Suprapubic skin (tissue), 4 donors: ENCODE results near the gene EP400. TPM values are rescaled to one million over a fixed set of nuclear protein-coding genes. Genes with fewer than 3 reads are reported as not detected.
A peak's percentile ranks its signal among the peaks of the same experiment; 100 is the strongest.
"Not testable (repeated sequence)": the region's sequence is repeated elsewhere in the genome, so short reads cannot be mapped to it uniquely, and the experiment has no call there.

Experiments used
- DNase-seq, 2 donors: peaks; one replicate each; pipeline ENCODE4 v3.0.0-alpha.2; 2019; ENCODE audit warnings: low spot score in 2 of 2
- H3K27ac ChIP-seq: fragments of 200-600 bp; sonication (generic); one replicate; pipeline ENCODE4 v1.5.1; 2019
- H3K27me3 ChIP-seq: fragments of 200-600 bp; sonication (generic); one replicate; pipeline ENCODE4 v1.5.1; 2019
- H3K36me3 ChIP-seq: fragments of 200-600 bp; sonication (generic); one replicate; pipeline ENCODE4 v1.5.1; 2019
- H3K4me1 ChIP-seq: fragments of 200-600 bp; sonication (generic); one replicate; pipeline ENCODE4 v1.5.1; 2019
- H3K4me3 ChIP-seq: fragments of 200-600 bp; sonication (generic); one replicate; pipeline ENCODE4 v1.5.1; 2019; ENCODE audit warnings: mild to moderate bottlenecking
- H3K9me3 ChIP-seq: fragments of 200-600 bp; sonication (generic); one replicate; pipeline ENCODE4 v1.5.1; 2019
- CTCF ChIP-seq, 2 donors: fragments of 200-600 bp in 1 of 2; fragments of 450-650 bp in 1 of 2; sonication (generic) in 1 of 2; IDR thresholded peaks; one replicate each; pipeline ENCODE4 v1.5.1; 2016 to 2019; ENCODE audit warnings: antibody characterized with exemption in 2 of 2, mild to moderate bottlenecking in 1 of 2, moderate library complexity in 1 of 2
- EP300 ChIP-seq: sonication (generic); formaldehyde crosslinking; IDR thresholded peaks from one replicate; pipeline ENCODE4 v1.6.1; 2017; ENCODE audit warnings: antibody characterized with exemption
- POLR2A ChIP-seq, 2 donors: fragments of 450-650 bp; IDR thresholded peaks; one replicate each; pipeline ENCODE4 v1.6.1; 2017; ENCODE audit warnings: antibody characterized with exemption in 2 of 2, mild to moderate bottlenecking in 2 of 2, moderate library complexity in 2 of 2
- POLR2AphosphoS5 ChIP-seq, 3 donors: sonication (generic); formaldehyde crosslinking; IDR thresholded peaks; one replicate each; pipeline ENCODE4 v1.6.1; 2017; ENCODE audit warnings: antibody characterized with exemption in 3 of 3
- WGBS: methylation state at CpG from one replicate; pipeline ENCODE4 v1.1.5; 2018; 5-methylcytosine and 5-hydroxymethylcytosine counted together
- total RNA-seq, 4 donors: library from RNA; depleted of rRNA; stranded (reverse); fragments of >200 nt; gene quantifications; one replicate each; pipeline ENCODE4 v1.1.0, GENCODE V29; 2016

Gene EP400
- total RNA-seq, 4 donors from 2014 or later: 32.0 to 81.3 (median 40.1) TPM

GRCh38 chr12:132079200-132079599, 129.5 kb downstream of the EP400 start:
- DNase-seq: no peak
- peaks cover 41% of the 10 kb centered on the region for H3K36me3 ChIP-seq
- peaks cover 18% of the 10 kb centered on the region for H3K4me1 ChIP-seq
- H3K27me3 ChIP-seq: no peaks in the 10 kb centered on the region
- no peak for TF ChIP-seq EP300
- no peak for TF ChIP-seq CTCF (IDR thresholded peaks at IDR 0.05)
- TF ChIP-seq POLR2A (IDR thresholded peaks at IDR 0.05): no peak
- TF ChIP-seq POLR2AphosphoS5 (IDR thresholded peaks at IDR 0.05): no peak
- H3K27ac ChIP-seq: no peak overlapping the region
- no peaks in the 10 kb centered on the region for H3K9me3 ChIP-seq
- 76% methylated on average over 8 of the region's 8 CpGs for WGBS
- no peak overlapping the region for H3K4me3 ChIP-seq

- peaks cover 21% of the 10 kb centered on the region for H3K4me1 ChIP-seq
- peaks cover 38% of the 10 kb centered on the region for H3K36me3 ChIP-seq
- no peaks in the 10 kb centered on the region for H3K9me3 ChIP-seq
- H3K27me3 ChIP-seq: no peaks in the 10 kb centered on the region
- no peak overlapping the region for H3K4me3 ChIP-seq
- no peak for DNase-seq
- TF ChIP-seq EP300: no peak
- no peak for TF ChIP-seq POLR2AphosphoS5 (IDR thresholded peaks at IDR 0.05)
- TF ChIP-seq CTCF (IDR thresholded peaks at IDR 0.05): no peak
- no peak for TF ChIP-seq POLR2A (IDR thresholded peaks at IDR 0.05)
- 80% methylated on average over 12 of the region's 12 CpGs for WGBS
- H3K27ac ChIP-seq: no peak overlapping the region
These were observed 130.0 kb downstream of the EP400 start for GRCh38 chr12:132079695-132080094.

GRCh38 chr12:132080515-132080914, 130.8 kb downstream of the EP400 start:
- not testable (repeated sequence) for DNase-seq
- WGBS: 53% methylated on average over 7 of the region's 7 CpGs

GRCh38 chr12:132081423-132081822, 131.7 kb downstream of the EP400 start:
- 84% methylated on average over 7 of the region's 9 CpGs for WGBS
- no peak for TF ChIP-seq POLR2AphosphoS5 (IDR thresholded peaks at IDR 0.05)
- no peak for TF ChIP-seq POLR2A (IDR thresholded peaks at IDR 0.05)
- no peak for TF ChIP-seq CTCF (IDR thresholded peaks at IDR 0.05)
- no peak for TF ChIP-seq EP300
- Histone ChIP-seq H3K36me3 (peaks cover 20% of the 10 kb centered on the region), H3K9me3 (no peaks in the 10 kb centered on the region), H3K27ac (no peak overlapping the region), H3K4me1 (peaks cover 36% of the 10 kb centered on the region), H3K4me3 (no peak overlapping the region), H3K27me3 (no peaks in the 10 kb centered on the region)
- DNase-seq: peak in 1 of 2 donors; percentile 63

More at GRCh38 chr12:132080515-132080914, 130.8 kb downstream of the EP400 start:
- Histone ChIP-seq H3K36me3 (peaks cover 29% of the 10 kb centered on the region), H3K4me1 (peaks cover 29% of the 10 kb centered on the region)
- H3K27me3 ChIP-seq, H3K27ac ChIP-seq, H3K9me3 ChIP-seq, H3K4me3 ChIP-seq: not testable (repeated sequence)

GRCh38 chr12:132083614-132083940, 133.8 kb downstream of the EP400 start:
- no peaks in the 10 kb centered on the region for H3K36me3 ChIP-seq
- no peak for DNase-seq
- no peak for TF ChIP-seq POLR2AphosphoS5 (IDR thresholded peaks at IDR 0.05)
- no peak for TF ChIP-seq CTCF (IDR thresholded peaks at IDR 0.05)
- TF ChIP-seq POLR2A (IDR thresholded peaks at IDR 0.05): no peak
- TF ChIP-seq EP300: no peak
- 11% methylated on average over 8 of the region's 8 CpGs for WGBS
- H3K4me1 ChIP-seq: peaks cover 35% of the 10 kb centered on the region
- peak overlapping the region; percentile 96 for H3K4me3 ChIP-seq
- no peak overlapping the region for H3K27ac ChIP-seq
- H3K9me3 ChIP-seq: no peaks in the 10 kb centered on the region
- no peaks in the 10 kb centered on the region for H3K27me3 ChIP-seq

- peaks cover 31% of the 10 kb centered on the region for H3K4me1 ChIP-seq
- H3K4me3 ChIP-seq: peak overlapping the region; percentile 96
- DNase-seq: peak; percentile 92
- no peak for TF ChIP-seq POLR2AphosphoS5 (IDR thresholded peaks at IDR 0.05)
- no peak for TF ChIP-seq EP300
- peak in 1 of 2 donors; percentile 84 for TF ChIP-seq POLR2A (IDR thresholded peaks at IDR 0.05)
- H3K36me3 ChIP-seq: no peaks in the 10 kb centered on the region
- no peaks in the 10 kb centered on the region for H3K9me3 ChIP-seq
- H3K27ac ChIP-seq: peak overlapping the region; percentile 89
- no peaks in the 10 kb centered on the region for H3K27me3 ChIP-seq
- 0% methylated on average over 27 of the region's 84 CpGs for WGBS
These were observed 134.3 kb downstream of the EP400 start for GRCh38 chr12:132083941-132084620.
